Fibroblast of lung (primary cell): ENCODE results near the gene HSD17B3. TPM values are rescaled to one million over a fixed set of nuclear protein-coding genes. Genes with fewer than 3 reads are reported as not detected.

ENCODE experiments used
- DNase-seq, 2 donors: peaks; one replicate each; pipeline versions ENCODE4 v3.0.0 to v3.0.0-alpha.2; 2010; ENCODE audit warnings: low read depth in 2 of 2
- H2AFZ ChIP-seq: 2 replicates; pipeline ENCODE4 v1.5.1; 2012; ENCODE audit warnings: low read length, control low read depth, inconsistent platforms
- H3K27ac ChIP-seq: 2 replicates; pipeline ENCODE4 v1.5.1; 2011; ENCODE audit warnings: low read length, control low read depth; ENCODE audit not compliant: insufficient read depth
- H3K27me3 ChIP-seq: 2 replicates; pipeline ENCODE4 v1.5.1; 2011; ENCODE audit warnings: mild to moderate bottlenecking, low read length; ENCODE audit not compliant: control insufficient read depth, insufficient read depth
- H3K36me3 ChIP-seq: 2 replicates; pipeline ENCODE4 v1.5.1; 2011; ENCODE audit warnings: low read length; ENCODE audit not compliant: control insufficient read depth, insufficient read depth
- H3K4me1 ChIP-seq: 2 replicates; pipeline ENCODE4 v1.5.1; 2011; ENCODE audit warnings: low read length; ENCODE audit not compliant: control insufficient read depth, insufficient read depth; ENCODE audit errors: extremely low read depth
- H3K4me2 ChIP-seq: 2 replicates; pipeline ENCODE4 v1.5.1; 2011; ENCODE audit warnings: low read length, control low read depth; ENCODE audit not compliant: insufficient read depth; ENCODE audit errors: extremely low read depth
- H3K4me3 ChIP-seq, 4 experiments: fragments of 200-600 bp in 1 of 4; sonication (generic) in 1 of 4; replicated peaks in 1 of 4; 2 replicates each; pipeline ENCODE4 v1.5.1; 2011 to 2016; ENCODE audit warnings: low read length in 4 of 4, low read depth in 3 of 4, mild to moderate bottlenecking in 3 of 4, control low read depth in 2 of 4, inconsistent platforms in 1 of 4, mixed read lengths in 1 of 4; ENCODE audit not compliant: insufficient read depth in 1 of 4; ENCODE audit errors: control extremely low read depth in 1 of 4
- H3K79me2 ChIP-seq: 2 replicates; pipeline ENCODE4 v1.5.1; 2012; ENCODE audit warnings: mild to moderate bottlenecking, low read length, inconsistent platforms; ENCODE audit not compliant: control insufficient read depth, insufficient read depth
- H3K9ac ChIP-seq: 2 replicates; pipeline ENCODE4 v1.5.1; 2011; ENCODE audit warnings: mild to moderate bottlenecking, low read length, control low read depth; ENCODE audit not compliant: insufficient read depth
- H3K9me3 ChIP-seq: 2 replicates; pipeline ENCODE4 v1.5.1; 2012; ENCODE audit warnings: low read depth, low read length; ENCODE audit not compliant: control insufficient read depth, insufficient read depth
- H4K20me1 ChIP-seq: 2 replicates; pipeline ENCODE4 v1.5.1; 2011; ENCODE audit warnings: low read length; ENCODE audit not compliant: control insufficient read depth, insufficient read depth; ENCODE audit errors: extremely low read depth
- CTCF ChIP-seq, 2 donors: IDR thresholded peaks in 1 of 2; conservative IDR thresholded peaks in 1 of 2; 1 replicate in 1 of 2; 2 replicates in 1 of 2; pipeline ENCODE4 v1.5.1; 2011 to 2012; ENCODE audit warnings: low read length in 2 of 2, control low read depth in 1 of 2, inconsistent platforms in 1 of 2, low read depth in 1 of 2, mild to moderate bottlenecking in 1 of 2
- EZH2 ChIP-seq: IDR thresholded peaks from 2 replicates; pipeline ENCODE4 v1.5.1; 2012; ENCODE audit warnings: low read length, control low read depth, mild to moderate bottlenecking; ENCODE audit errors: missing control alignments
- polyA plus RNA-seq, 2 donors: library from polyadenylated mRNA; depleted of rRNA in 1 of 2; stranded (reverse) in 1 of 2; unstranded in 1 of 2; fragments of >200 nt; gene quantifications; 2 replicates each; pipeline ENCODE4 v1.2.1, GENCODE V29; 2011 to 2012; ENCODE audit warnings: missing spikeins in 1 of 2
- total RNA-seq: library from RNA; depleted of rRNA; stranded (reverse); fragments of >200 nt; gene quantifications from 2 replicates; pipeline ENCODE4 v1.2.1, GENCODE V29; 2014

Gene HSD17B3
- total and polyA plus RNA-seq, 2 donors (not counting 1 experiment from before 2014, with no cell fraction given) = 0.17 TPM; not detected in 1

DNA sequence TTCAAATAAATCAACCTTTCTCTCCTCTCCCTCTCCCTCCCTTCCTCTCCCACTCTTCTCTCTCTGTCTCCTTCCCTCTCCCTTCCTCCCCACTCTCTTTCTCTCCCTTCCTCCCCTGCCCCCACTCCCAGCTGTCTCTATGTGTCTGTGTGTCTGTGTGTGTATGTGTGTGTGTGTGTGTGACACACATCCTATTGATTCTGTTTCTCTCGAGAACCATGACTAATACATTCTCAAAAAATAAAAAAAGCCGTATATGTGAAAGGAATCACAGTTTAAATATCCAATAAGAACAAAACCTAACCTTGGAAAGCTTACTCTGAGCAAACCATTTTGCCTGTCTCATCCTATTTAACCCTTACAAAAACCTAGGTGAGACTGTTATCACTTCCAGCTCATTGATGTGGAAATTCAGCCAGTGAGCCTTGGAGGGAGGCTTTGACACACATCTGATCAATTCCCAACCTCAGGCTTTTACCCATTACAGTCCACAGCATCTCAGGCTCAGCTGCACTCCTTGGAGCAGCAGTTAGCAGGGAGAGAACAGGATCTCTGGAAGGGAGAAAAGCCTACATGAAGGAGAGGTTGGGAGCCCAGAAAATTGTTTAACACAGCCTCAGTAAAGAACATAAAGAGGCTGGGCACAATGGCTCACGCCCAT, 8.3 kb downstream of the HSD17B3 start:
- H2AFZ ChIP-seq = no peak overlapping the region
- no peaks in the 10 kb centered on the region for H3K9me3 ChIP-seq
- no peak for TF ChIP-seq CTCF (conservative IDR thresholded peaks at IDR 0.05 in 1 of 2, IDR thresholded peaks at IDR 0.05 in 1 of 2; ENCODE audit: low read depth in 1 of 2, low read length in 2 of 2)
- H3K4me2 ChIP-seq = no peak overlapping the region
- DNase-seq = peak; percentile 27 to 75
- no peaks in the 10 kb centered on the region for H3K27me3 ChIP-seq
- H3K9ac ChIP-seq = no peak overlapping the region
- no peak overlapping the region for H3K4me3 ChIP-seq
- H4K20me1 ChIP-seq = no peaks in the 10 kb centered on the region
- H3K79me2 ChIP-seq = no peaks in the 10 kb centered on the region
- H3K36me3 ChIP-seq = no peaks in the 10 kb centered on the region
- H3K4me1 ChIP-seq = no peaks in the 10 kb centered on the region
- H3K27ac ChIP-seq = no peak overlapping the region

DNA sequence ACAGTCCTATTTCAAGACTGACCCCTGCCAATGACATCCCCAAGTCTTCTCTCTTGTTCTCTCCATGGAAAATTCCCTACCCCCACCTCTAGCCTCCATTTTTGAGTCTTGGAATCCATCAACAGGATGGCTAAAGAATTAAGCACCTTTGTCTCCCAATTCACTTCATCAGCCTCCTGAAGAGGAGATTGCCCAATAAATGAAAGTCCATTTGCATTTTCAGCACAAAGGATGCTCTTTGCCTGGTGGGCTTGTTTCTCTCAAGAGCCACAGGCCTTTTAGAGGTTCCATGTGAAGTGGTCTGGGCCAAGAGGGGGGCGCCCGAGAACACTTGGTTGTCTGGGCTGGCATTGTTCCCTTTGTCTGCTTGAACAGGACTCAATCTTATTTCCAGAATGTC, 12.6 kb downstream of the HSD17B3 start:
- H3K9ac ChIP-seq = no peak overlapping the region
- H3K4me2 ChIP-seq = no peak overlapping the region
- H3K4me3 ChIP-seq = no peak overlapping the region
- no peak overlapping the region for H3K27ac ChIP-seq
- H3K27me3 ChIP-seq = no peaks in the 10 kb centered on the region
- TF ChIP-seq EZH2 (no peak), CTCF (conservative IDR thresholded peaks at IDR 0.05 in 1 of 2, IDR thresholded peaks at IDR 0.05 in 1 of 2; ENCODE audit: low read depth in 1 of 2, low read length in 2 of 2) (no peak)
- DNase-seq = no peak
- no peaks in the 10 kb centered on the region for H3K36me3 ChIP-seq
- H4K20me1 ChIP-seq = no peaks in the 10 kb centered on the region
- no peaks in the 10 kb centered on the region for H3K79me2 ChIP-seq
- H3K4me1 ChIP-seq = no peaks in the 10 kb centered on the region
- no peak overlapping the region for H2AFZ ChIP-seq
- H3K9me3 ChIP-seq = no peaks in the 10 kb centered on the region

- no peak for DNase-seq
- no peaks in the 10 kb centered on the region for H3K79me2 ChIP-seq
- no peaks in the 10 kb centered on the region for H3K36me3 ChIP-seq
- H3K27ac ChIP-seq = no peak overlapping the region
- TF ChIP-seq CTCF (conservative IDR thresholded peaks at IDR 0.05 in 1 of 2, IDR thresholded peaks at IDR 0.05 in 1 of 2; ENCODE audit: low read depth in 1 of 2, low read length in 2 of 2) (no peak), EZH2 (no peak)
- no peak overlapping the region for H3K4me3 ChIP-seq
- H3K27me3 ChIP-seq = no peaks in the 10 kb centered on the region
- no peak overlapping the region for H3K9ac ChIP-seq
- no peaks in the 10 kb centered on the region for H3K4me1 ChIP-seq
- H2AFZ ChIP-seq = no peak overlapping the region
- no peaks in the 10 kb centered on the region for H3K9me3 ChIP-seq
- no peak overlapping the region for H3K4me2 ChIP-seq
- no peaks in the 10 kb centered on the region for H4K20me1 ChIP-seq
Observed at GRCh38 chr9:96281641-96282040, 20.3 kb downstream of the HSD17B3 start.
